DOHH2 (cell line): ENCODE results near the gene NPC2.

Source experiments
- H3F3A ChIP-seq: fragments of 200-600 bp; sonication (generic), shearing (Covaris generic); 2 replicates; pipeline ENCODE4 v1.6.0; 2016; ENCODE audit warnings: antibody characterized with exemption, mild to moderate bottlenecking; ENCODE audit not compliant: control insufficient read depth, insufficient read depth
- H3K27ac ChIP-seq: fragments of 200-600 bp; sonication (generic); 2 replicates; pipeline ENCODE4 v1.5.1; 2014; ENCODE audit warnings: low read depth, mild to moderate bottlenecking, low read length, moderate library complexity
- H3K27me3 ChIP-seq: fragments of 200-600 bp; sonication (generic); 2 replicates; pipeline ENCODE4 v1.6.1; 2014; ENCODE audit warnings: mild to moderate bottlenecking, low read length, mixed read lengths; ENCODE audit not compliant: control insufficient read depth
- H3K36me3 ChIP-seq: fragments of 200-600 bp; sonication (generic); 2 replicates; pipeline ENCODE4 v1.6.1; 2014; ENCODE audit warnings: mild to moderate bottlenecking, low read length, moderate library complexity, mixed read lengths; ENCODE audit not compliant: control insufficient read depth
- H3K4me1 ChIP-seq: fragments of 200-600 bp; sonication (generic); 2 replicates; pipeline ENCODE4 v1.6.1; 2014; ENCODE audit warnings: mild to moderate bottlenecking, low read length, mixed read lengths; ENCODE audit not compliant: control insufficient read depth
- H3K4me2 ChIP-seq: fragments of 200-600 bp; sonication (generic); 2 replicates; pipeline ENCODE4 v1.6.0; 2014; ENCODE audit warnings: mild to moderate bottlenecking, low read length, moderate library complexity
- H3K4me3 ChIP-seq: fragments of 200-600 bp; sonication (generic); 2 replicates; pipeline ENCODE4 v1.5.1; 2014; ENCODE audit warnings: mild to moderate bottlenecking, low read length, mixed read lengths
- H3K79me2 ChIP-seq: fragments of 200-600 bp; sonication (generic); 2 replicates; pipeline ENCODE4 v1.6.1; 2014; ENCODE audit warnings: mild to moderate bottlenecking, low read length, mixed read lengths; ENCODE audit not compliant: control insufficient read depth
- H3K9me2 ChIP-seq: fragments of 200-600 bp; sonication (generic); replicated peaks from 2 replicates; pipeline ENCODE4 v1.6.1; 2014; ENCODE audit warnings: mild to moderate bottlenecking, low read length, mixed read lengths; ENCODE audit not compliant: control insufficient read depth
- H3K9me3 ChIP-seq: fragments of 200-600 bp; sonication (generic); 2 replicates; pipeline ENCODE4 v1.6.1; 2014; ENCODE audit warnings: antibody characterized with exemption, low read length, mixed read lengths; ENCODE audit not compliant: control insufficient read depth, insufficient read depth
- H4K20me1 ChIP-seq: fragments of 200-600 bp; sonication (generic); 2 replicates; pipeline ENCODE4 v1.6.0; 2014; ENCODE audit warnings: low read depth, mild to moderate bottlenecking, antibody characterized with exemption, low read length, moderate library complexity; ENCODE audit not compliant: control insufficient read depth, insufficient read depth
- CTCF ChIP-seq: fragments of 200-600 bp; sonication (generic); IDR thresholded peaks from one replicate; pipeline ENCODE4 v1.5.1; 2014; ENCODE audit warnings: antibody characterized with exemption, mild to moderate bottlenecking, low read depth, low read length; ENCODE audit not compliant: poor library complexity, severe bottlenecking
- EZH2phosphoT487 ChIP-seq: fragments of 200-600 bp; sonication (generic); IDR thresholded peaks from 2 replicates; pipeline ENCODE4 v1.6.1; 2017; ENCODE audit warnings: borderline replicate concordance, mild to moderate bottlenecking, antibody characterized with exemption, low read length, moderate library complexity, mixed read lengths

NPC2 gene

GRCh38 chr14:74533576-74533975, 40.5 kb upstream of the NPC2 start:
- H3K9me2 ChIP-seq: no peaks in the 10 kb centered on the region
- H3K4me2 ChIP-seq: no peak overlapping the region

GRCh38 chr14:74532246-74532645, 39.1 kb upstream of the NPC2 start:
- H3K27ac ChIP-seq: no peak overlapping the region
- H3K9me2 ChIP-seq: no peaks in the 10 kb centered on the region
- H3K9me3 ChIP-seq: no peaks in the 10 kb centered on the region
- H3K36me3 ChIP-seq: no peaks in the 10 kb centered on the region
- H3K4me3 ChIP-seq: no peak overlapping the region
- no peaks in the 10 kb centered on the region for H3K79me2 ChIP-seq
- no peaks in the 10 kb centered on the region for H4K20me1 ChIP-seq
- H3F3A ChIP-seq: no peaks in the 10 kb centered on the region
- no peaks in the 10 kb centered on the region for H3K4me1 ChIP-seq
- TF ChIP-seq CTCF: no peak
- TF ChIP-seq EZH2phosphoT487: no peak
- H3K4me2 ChIP-seq: no peak overlapping the region
- H3K27me3 ChIP-seq: no peaks in the 10 kb centered on the region; the same call in 1 of the 2 replicates

More at GRCh38 chr14:74533576-74533975, 40.5 kb upstream of the NPC2 start:
- Histone ChIP-seq H3F3A (no peaks in the 10 kb centered on the region), H3K4me1 (no peaks in the 10 kb centered on the region), H3K36me3 (no peaks in the 10 kb centered on the region), H3K4me3 (no peak overlapping the region), H3K27ac (no peak overlapping the region), H4K20me1 (no peaks in the 10 kb centered on the region), H3K79me2 (no peaks in the 10 kb centered on the region), H3K27me3 (no peaks in the 10 kb centered on the region; the same call in 1 of the 2 replicates), H3K9me3 (no peaks in the 10 kb centered on the region)
- TF ChIP-seq CTCF (no peak), EZH2phosphoT487 (no peak)

- Histone ChIP-seq H3K79me2 (no peaks in the 10 kb centered on the region), H3K9me3 (no peaks in the 10 kb centered on the region), H3K9me2 (no peaks in the 10 kb centered on the region), H3K4me3 (no peak overlapping the region), H3K27me3 (peaks cover 3% of the 10 kb centered on the region; the same call in 1 of the 2 replicates), H3K27ac (no peak overlapping the region), H3K4me1 (no peaks in the 10 kb centered on the region), H3K4me2 (no peak overlapping the region), H3F3A (no peaks in the 10 kb centered on the region), H4K20me1 (no peaks in the 10 kb centered on the region), H3K36me3 (no peaks in the 10 kb centered on the region)
- TF ChIP-seq EZH2phosphoT487 (no peak), CTCF (no peak)
Measured at GRCh38 chr14:74531467-74531866, 38.4 kb upstream of the NPC2 start.

GRCh38 chr14:74531006-74531405, 37.9 kb upstream of the NPC2 start:
- Histone ChIP-seq H3K27ac (no peak overlapping the region), H3K4me2 (no peak overlapping the region), H3K27me3 (peaks cover 7% of the 10 kb centered on the region), H4K20me1 (no peaks in the 10 kb centered on the region), H3F3A (no peaks in the 10 kb centered on the region), H3K9me3 (no peaks in the 10 kb centered on the region), H3K36me3 (no peaks in the 10 kb centered on the region), H3K79me2 (no peaks in the 10 kb centered on the region), H3K9me2 (no peaks in the 10 kb centered on the region), H3K4me3 (no peak overlapping the region), H3K4me1 (no peaks in the 10 kb centered on the region)
- TF ChIP-seq EZH2phosphoT487 (no peak), CTCF (no peak)
